ENCODE data around the gene HERC3.

The HERC3 gene

GRCh38 chr4:88745175-88745574 lies 152.9 kb downstream of the HERC3 start:
- DNase-seq (ENCODE audit: low read depth) = no peak
- no peak for TF ChIP-seq CTCF (IDR thresholded peaks at IDR 0.05; ENCODE audit: control insufficient read depth, extremely low read depth, insufficient read depth)
- no peak overlapping the region for H3K4me3 ChIP-seq (ENCODE audit: low read depth, low read length)

GRCh38 chr4:88745581-88746163 lies 153.4 kb downstream of the HERC3 start:
- no peak overlapping the region for H3K4me3 ChIP-seq (ENCODE audit: low read depth, low read length)
- TF ChIP-seq CTCF (IDR thresholded peaks at IDR 0.05; ENCODE audit: control insufficient read depth, extremely low read depth, insufficient read depth) = no peak
- DNase-seq (ENCODE audit: low read depth) = no peak

GRCh38 chr4:88746206-88746605 lies 153.9 kb downstream of the HERC3 start:
- TF ChIP-seq CTCF (IDR thresholded peaks at IDR 0.05; ENCODE audit: control insufficient read depth, extremely low read depth, insufficient read depth) = no peak
- DNase-seq (ENCODE audit: low read depth) = no peak
- H3K4me3 ChIP-seq (ENCODE audit: low read depth, low read length) = no peak overlapping the region

- TF ChIP-seq CTCF (IDR thresholded peaks at IDR 0.05; ENCODE audit: control insufficient read depth, extremely low read depth, insufficient read depth) = no peak
- DNase-seq (ENCODE audit: low read depth) = no peak
- H3K4me3 ChIP-seq (ENCODE audit: low read depth, low read length) = no peak overlapping the region
Measured at GRCh38 chr4:88747351-88747750, 155.1 kb downstream of the HERC3 start.

- DNase-seq (ENCODE audit: low read depth) = no peak
- H3K4me3 ChIP-seq (ENCODE audit: low read depth, low read length) = no peak overlapping the region
- no peak for TF ChIP-seq CTCF (IDR thresholded peaks at IDR 0.05; ENCODE audit: control insufficient read depth, extremely low read depth, insufficient read depth)
Measured at GRCh38 chr4:88750369-88750768, 158.1 kb downstream of the HERC3 start.

- DNase-seq (ENCODE audit: low read depth) = no peak
- no peak for TF ChIP-seq CTCF (IDR thresholded peaks at IDR 0.05; ENCODE audit: control insufficient read depth, extremely low read depth, insufficient read depth)
Measured at GRCh38 chr4:88751258-88752075, 159.2 kb downstream of the HERC3 start.

More at GRCh38 chr4:88751258-88752075, 159.2 kb downstream of the HERC3 start:
- H3K4me3 ChIP-seq (ENCODE audit: low read depth, low read length) = no peak overlapping the region
